ENCODE results near the gene CABLES1.

CABLES1 gene

DNA sequence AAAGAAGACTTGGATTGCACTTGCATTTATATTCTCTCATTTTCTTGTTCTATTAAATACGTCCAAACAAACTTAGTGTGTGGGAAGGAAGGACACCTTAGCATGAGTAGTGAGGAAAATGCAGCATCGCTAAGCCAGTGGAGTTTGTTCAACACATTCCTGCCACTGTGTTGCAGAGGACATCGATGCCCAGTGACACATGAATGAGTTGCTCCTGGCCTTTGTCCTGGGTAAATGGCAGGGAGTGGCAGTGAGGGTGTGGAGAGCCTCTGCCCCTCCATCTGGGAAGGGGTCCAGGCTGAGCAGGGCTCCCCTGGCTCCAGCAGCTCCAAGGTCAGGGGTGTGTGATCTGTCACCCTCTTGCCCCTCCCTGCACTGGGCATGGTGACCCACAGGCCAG is 75.9 kb downstream of the CABLES1 start:
- DNase-seq (ENCODE audit: low read depth in 1 of 2, low spot score in 1 of 2), result no peak

DNA sequence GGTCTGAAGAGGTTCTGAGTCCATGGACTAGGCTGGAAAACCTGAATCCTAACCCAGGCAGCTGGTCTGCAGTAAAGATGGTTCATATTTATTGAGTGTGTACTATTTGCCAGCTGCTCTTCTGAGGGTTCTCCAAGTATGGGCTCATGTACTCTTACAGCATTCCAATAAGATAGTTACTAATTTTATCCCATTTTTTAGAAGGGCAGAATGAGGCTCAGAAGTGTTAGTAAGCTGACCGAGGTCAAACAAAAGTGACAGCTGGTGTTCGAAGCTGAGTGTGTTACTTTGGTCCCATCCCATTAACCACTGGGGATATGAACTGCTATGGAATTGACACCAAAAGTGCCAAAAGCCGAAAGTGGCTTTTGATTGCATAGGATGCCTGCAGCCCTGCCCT is 76.9 kb downstream of the CABLES1 start:
- no peak for DNase-seq (ENCODE audit: low read depth in 1 of 2, low spot score in 1 of 2)

DNA sequence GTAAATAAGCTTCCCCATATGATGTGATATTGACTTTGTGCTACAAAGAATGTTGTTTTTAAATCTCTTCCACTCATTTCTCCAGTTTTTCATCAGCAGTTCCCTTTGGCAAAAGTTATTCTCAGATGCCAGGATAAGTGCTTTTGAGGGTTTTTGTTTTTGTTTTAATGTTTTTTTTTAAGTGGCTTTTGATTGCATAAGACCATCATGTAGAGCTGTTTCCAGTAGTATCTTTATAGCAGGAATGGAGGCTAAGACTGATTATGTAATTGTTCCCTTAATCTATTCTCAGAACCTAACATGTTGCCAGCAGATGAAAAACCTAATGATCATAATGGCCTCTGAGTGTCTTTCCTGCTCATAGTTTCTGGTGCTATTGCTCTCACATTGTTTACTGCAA is 77.9 kb downstream of the CABLES1 start:
- DNase-seq (ENCODE audit: low read depth in 1 of 2, low spot score in 1 of 2), result no peak

DNA sequence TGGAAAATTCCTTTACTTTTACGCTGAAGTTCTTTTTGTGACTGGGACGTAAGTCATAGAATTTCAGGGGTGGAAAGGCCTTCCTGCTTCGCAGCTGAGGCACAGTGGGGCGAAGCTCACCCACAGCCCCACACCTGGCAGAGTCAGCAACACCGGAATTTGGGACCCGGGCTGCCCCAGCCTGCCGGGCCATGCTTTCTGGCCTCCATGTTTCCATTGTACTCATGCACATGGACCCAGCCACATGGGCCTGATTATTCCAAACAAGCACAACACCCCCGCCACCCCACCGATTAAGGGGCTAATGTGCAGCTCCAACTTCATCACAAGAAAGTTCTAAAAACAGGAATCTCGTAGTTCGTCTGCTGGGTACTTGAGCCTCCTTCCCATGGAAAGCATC is 82.5 kb downstream of the CABLES1 start:
- DNase-seq (ENCODE audit: low read depth in 1 of 2, low spot score in 1 of 2), result no peak

DNA sequence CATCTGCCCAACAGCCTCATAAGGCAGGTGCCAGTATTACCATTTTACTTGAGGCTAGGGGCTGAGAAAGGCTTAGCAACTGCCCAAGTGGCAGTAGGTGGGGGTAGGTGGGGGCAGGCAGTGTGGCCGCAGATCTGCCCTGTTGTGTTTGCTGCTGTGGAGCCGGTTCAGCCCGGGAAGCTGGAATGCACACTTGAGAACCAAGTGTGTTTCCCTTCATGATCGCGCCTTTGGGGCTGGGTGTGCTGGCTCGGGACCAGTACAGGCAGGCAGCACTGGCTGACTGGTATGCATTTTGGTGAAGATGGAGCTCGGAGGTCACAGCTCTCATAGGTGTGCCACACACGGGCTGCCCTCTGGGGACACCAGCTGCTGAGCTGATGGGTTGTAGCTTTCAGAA is 85.1 kb downstream of the CABLES1 start:
- DNase-seq (ENCODE audit: low read depth in 1 of 2, low spot score in 1 of 2), result no peak

- DNase-seq (ENCODE audit: low read depth in 1 of 2, low spot score in 1 of 2), result no peak
These were observed 88.4 kb downstream of the CABLES1 start for GRCh38 chr18:23223641-23224040.

- DNase-seq (ENCODE audit: low read depth in 1 of 2, low spot score in 1 of 2), result no peak
These were observed 90.2 kb downstream of the CABLES1 start for GRCh38 chr18:23225503-23225902.

DNA sequence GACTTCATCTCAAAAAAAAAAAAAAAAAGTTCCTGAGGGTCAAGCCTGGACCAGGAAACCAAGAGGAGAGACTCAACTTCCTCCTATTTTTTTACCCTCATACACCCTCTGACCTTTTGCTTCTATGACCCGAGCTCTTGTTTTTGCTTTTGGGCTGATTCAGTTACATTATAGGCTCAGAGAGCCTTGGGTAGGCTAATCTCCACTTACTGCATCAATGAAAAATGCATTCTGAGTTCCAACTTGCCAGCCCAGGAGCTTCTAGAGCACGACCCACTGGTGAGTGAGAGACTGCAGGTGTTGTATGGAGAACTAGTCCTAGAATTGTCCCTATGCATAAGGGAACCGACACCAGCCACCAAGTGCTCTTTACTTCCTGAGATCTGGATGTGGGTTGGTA is 91.1 kb downstream of the CABLES1 start:
- DNase-seq (ENCODE audit: low read depth in 1 of 2, low spot score in 1 of 2), result no peak

DNA sequence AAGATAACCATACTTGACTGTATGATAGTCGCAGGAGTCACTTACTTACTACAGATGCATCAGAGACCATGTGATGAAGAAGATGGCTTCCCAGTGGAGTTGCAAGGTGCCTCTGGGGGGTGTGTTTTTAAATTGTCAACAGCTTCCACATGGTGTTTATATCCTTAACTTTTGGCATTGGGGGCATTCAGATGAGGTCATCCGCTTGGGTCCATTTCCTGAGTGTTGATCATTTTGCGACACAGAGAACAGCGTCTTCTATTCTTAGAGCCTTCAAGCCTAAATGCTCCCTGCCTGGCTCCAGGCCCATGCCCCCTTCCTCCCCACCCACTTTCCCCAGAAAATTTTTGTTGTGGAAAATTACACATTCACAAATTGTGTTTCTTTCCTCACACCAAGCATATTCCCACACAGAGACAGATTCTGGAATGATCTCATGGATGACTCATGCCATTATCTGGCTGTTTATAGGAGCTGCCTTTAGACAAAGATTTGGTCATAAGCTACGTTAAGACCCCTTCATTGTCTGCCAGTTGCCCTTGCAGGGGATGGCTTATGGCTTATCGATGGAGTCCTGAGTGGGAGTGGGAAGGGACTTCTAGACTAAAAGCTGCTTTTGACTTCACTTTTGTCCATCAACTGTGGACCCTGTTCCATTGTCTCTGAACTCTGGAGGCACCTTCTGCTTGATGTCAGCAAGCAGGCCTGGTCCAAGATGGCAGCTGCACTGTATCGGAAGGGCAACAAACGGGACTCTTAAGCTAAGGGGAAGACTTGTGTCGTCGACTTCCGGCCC is 91.8 kb downstream of the CABLES1 start:
- DNase-seq (ENCODE audit: low read depth in 1 of 2, low spot score in 1 of 2), result no peak

DNA sequence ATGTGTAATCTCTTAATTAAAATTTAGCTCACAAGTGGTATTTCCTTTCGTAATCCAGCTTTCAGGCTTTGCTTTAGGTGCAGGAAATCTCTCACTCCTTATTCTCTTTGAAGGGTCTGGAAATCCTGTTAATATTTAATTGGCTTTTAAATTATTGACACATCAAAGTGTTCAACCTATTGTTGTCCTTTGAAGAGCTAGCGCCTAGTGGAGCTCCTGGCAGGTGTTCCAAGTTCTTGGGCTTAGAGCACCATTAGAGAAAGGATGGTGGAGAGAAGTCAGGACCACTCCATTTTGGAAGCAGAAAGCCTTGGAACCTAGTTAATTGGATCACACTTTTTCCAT is 92.4 kb downstream of the CABLES1 start:
- DNase-seq (ENCODE audit: low read depth in 1 of 2, low spot score in 1 of 2), result no peak

DNA sequence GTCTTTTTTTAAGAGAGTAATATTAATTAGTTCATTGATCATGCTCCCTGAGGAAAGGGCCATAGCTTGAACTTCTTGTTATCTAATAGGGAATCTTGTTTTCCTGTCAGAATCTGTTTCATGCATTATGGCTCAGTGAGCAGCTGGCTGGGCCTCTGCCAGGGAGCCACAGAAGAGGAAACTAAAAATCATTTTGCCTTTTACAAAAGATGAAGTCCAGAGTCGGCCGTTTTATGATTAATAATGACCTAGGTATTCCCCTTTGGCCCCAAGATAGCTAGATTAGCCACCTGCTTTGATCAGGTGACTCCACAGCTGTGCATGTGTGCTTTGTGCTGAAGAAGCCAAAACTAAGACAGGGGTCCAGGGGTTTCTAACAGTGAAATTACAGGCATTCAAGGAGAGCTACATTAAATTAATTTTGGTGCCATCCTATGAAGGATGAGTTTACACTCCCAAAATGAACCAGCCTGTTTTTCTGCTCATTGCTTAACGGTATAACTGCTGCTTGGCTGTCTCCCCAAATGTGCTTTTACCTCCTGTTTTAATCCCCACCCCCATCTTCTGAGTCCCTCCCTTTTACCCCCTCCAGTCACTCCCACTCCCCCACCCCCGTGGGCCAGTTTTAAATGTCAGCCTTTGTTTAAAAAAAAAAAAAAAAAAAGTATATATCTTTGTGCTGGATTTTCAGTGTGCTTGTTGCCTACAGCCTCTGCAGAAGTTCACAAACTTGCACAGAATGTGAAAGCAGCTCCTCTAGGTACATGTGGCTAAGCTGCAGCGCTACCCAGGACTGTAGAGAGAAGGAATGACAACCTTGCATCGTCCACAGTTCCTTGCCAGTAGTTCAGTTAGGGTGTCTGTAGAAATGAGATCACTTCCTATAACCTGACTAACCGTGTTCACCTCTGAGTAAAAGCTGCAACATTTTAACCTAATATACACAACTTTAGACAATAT is 93.1 kb downstream of the CABLES1 start:
- DNase-seq (ENCODE audit: low read depth in 1 of 2, low spot score in 1 of 2), result no peak

DNA sequence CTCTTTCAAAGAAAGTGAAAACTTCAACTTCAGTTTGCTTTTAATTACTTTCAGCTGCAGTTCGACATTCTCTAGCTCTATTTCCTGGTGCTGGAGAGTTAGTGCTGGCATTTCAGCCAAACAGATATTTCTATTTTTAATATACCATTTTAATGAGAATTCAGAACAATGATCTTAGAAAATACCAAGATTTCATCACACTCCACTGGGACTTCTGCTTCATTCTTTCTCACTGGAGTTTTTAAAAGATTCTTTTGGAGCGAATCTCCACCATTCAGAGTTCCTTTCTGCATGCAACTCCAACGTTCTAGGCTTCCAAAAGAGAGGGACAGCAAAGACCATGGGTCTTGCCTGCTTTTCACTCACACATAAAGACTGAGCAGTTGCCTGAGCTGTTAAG is 94.2 kb downstream of the CABLES1 start:
- DNase-seq (ENCODE audit: low read depth in 1 of 2, low spot score in 1 of 2), result no peak

GRCh38 chr18:23230686-23231085 is 95.4 kb downstream of the CABLES1 start:
- DNase-seq (ENCODE audit: low read depth in 1 of 2, low spot score in 1 of 2), result no peak

GRCh38 chr18:23231340-23232021 is 96.2 kb downstream of the CABLES1 start:
- peak; percentile 19 to 22 for DNase-seq (ENCODE audit: low read depth in 1 of 2, low spot score in 1 of 2)

- no peak for DNase-seq (ENCODE audit: low read depth in 1 of 2, low spot score in 1 of 2)
These were observed 97.0 kb downstream of the CABLES1 start for GRCh38 chr18:23232331-23232730.

GRCh38 chr18:23234619-23235018 is 99.3 kb downstream of the CABLES1 start:
- no peak for DNase-seq (ENCODE audit: low read depth in 1 of 2, low spot score in 1 of 2)

- DNase-seq (ENCODE audit: low read depth in 1 of 2, low spot score in 1 of 2), result no peak
These were observed 100.1 kb downstream of the CABLES1 start for GRCh38 chr18:23235336-23235735.

- DNase-seq (ENCODE audit: low read depth in 1 of 2, low spot score in 1 of 2), result no peak
These were observed 100.6 kb downstream of the CABLES1 start for GRCh38 chr18:23235860-23236259.

GRCh38 chr18:23236876-23237468 is 101.7 kb downstream of the CABLES1 start:
- no peak for DNase-seq (ENCODE audit: low read depth in 1 of 2, low spot score in 1 of 2)

DNA sequence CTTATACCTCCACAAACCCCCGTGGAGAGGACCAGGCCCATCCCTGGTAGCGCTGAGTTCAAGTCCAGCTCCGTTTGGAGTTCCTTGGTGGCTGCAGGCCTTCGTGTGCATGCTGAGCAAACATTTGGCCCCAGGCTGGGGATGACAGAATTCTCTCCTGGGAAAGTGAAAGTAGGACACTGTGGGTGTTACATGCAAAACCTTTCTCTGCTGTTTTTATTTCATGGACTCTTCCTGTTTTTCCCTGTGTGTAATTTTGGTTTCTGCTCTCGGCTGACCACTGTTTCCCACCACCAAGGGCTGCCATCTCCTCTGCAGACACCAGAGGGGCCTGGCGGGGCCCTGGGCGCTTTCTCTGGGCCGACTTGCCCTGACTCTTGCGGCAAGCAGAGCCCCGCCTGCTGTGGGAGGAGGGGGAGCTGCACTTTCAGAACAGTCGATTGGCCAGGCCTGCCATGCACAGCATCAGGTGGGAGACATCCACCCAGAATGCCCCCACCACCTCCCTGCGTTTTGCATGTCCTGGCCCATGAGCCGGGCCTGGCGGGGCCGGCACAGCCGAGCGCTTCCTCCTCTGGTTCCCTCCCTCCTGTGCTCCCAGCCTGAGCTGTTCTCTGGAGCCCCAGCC is 102.4 kb downstream of the CABLES1 start:
- DNase-seq (ENCODE audit: low read depth in 1 of 2, low spot score in 1 of 2), result peak in 1 of 2 donors; percentile 16

- DNase-seq (ENCODE audit: low read depth in 1 of 2, low spot score in 1 of 2), result no peak
These were observed 102.9 kb downstream of the CABLES1 start for GRCh38 chr18:23238152-23238531.
